CD4-positive, alpha-beta T cell treated with Interleukin-6 for 4 hours (primary cell): Measurements from ENCODE around the gene TECTA.
A peak's percentile ranks its signal among the peaks of the same experiment; 100 is the strongest.

Experiments
- DNase-seq: peaks from one replicate; pipeline ENCODE4 v3.0.0-alpha.2; 2020; ENCODE audit warnings: mixed read lengths

Gene TECTA

DNA sequence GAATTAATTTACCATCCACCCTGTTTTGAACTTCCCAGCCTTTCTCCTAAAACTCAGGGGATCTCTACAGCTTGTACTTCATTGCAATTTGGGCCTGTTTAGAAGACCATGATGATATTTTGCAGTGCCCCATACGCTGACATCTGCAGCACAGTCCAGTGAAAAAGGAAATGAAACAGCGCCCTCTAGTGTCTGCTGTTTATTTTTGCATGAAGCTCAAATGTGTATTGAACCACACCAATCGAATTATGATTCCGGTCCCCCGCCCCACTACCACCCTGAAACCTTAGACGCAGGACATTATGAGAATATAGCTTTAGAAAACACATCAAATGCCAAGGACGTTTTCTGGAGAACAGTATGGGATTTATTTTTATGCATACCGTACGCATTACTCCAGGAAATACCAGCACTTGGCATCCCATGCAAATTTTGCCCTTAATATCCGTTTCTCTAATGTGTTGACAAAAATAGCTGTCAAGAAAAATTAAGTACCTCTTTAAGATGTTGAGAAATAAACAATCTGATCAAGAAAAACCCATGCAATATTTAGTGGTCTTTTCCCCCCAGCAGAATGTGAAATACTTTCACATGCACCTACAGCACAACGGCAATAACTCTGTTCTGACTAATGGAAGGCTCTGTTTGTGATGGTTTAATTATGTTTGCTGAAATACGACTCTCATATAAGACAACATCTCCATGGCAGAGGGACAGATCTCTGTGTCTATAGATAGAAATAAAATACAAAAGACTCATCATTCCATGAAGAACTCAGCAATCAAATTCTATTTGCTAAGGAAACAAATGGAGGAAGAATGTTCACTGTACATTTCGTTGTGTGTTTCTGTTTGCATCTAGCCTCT is 93.9 kb downstream of the TECTA start:
- peak; percentile 60 for DNase-seq

DNA sequence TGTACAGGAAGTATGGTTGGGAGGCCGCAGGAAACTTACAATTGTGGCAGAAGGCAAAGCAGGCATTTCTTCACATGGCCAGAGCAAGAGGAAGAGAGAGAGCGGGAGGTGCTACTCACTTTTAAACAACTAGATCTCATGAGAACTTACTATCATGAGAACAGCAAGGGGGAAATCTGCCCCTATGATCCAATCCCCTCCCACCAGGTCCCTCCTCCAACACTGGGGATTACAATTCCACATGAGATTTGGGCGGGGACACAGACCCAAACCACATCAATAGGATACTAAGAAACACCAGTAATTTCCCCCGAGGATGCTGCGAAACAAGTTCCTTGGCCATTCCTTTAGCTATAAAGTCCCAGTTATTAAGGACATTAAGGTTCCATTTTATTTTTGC is 97.4 kb downstream of the TECTA start:
- no peak for DNase-seq

DNA sequence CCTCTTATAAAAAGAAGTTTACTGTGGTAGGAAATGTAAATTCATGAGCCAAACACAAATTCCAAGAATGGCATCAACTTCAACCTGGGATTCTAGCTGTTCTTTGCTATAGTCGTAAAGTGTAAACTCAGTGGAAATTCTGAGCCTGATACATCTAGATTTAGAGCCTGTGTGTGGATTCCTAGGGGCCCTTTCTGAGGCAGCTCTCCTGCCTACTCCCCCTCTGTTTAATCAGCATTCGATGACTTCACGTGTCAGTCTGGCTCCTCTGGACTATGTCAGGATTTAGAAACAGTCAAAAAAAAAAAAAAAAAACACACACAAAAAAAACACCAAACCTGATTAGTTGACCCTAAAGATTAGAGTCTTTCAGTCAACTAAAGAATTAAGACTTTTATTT is 98.5 kb downstream of the TECTA start:
- DNase-seq, result no peak

DNA sequence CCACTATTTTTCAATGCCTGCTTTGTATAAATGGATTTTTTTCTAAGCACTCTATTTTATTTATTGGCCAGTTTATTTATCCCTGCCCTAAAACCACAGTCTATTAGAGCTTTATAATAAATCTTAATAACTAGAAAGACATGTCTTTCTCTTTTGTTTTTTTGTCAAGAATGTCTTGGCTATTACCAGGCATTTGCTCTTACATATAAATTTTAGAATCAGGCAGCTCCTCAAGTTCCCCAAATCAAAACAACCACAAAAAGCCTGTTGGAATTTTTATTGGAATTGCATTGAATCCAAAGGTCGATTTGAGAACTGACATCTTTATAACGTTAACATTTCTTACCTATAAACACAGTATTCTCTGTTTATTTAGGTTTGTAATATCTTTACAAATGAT is 105.8 kb downstream of the TECTA start:
- DNase-seq, result no peak

DNA sequence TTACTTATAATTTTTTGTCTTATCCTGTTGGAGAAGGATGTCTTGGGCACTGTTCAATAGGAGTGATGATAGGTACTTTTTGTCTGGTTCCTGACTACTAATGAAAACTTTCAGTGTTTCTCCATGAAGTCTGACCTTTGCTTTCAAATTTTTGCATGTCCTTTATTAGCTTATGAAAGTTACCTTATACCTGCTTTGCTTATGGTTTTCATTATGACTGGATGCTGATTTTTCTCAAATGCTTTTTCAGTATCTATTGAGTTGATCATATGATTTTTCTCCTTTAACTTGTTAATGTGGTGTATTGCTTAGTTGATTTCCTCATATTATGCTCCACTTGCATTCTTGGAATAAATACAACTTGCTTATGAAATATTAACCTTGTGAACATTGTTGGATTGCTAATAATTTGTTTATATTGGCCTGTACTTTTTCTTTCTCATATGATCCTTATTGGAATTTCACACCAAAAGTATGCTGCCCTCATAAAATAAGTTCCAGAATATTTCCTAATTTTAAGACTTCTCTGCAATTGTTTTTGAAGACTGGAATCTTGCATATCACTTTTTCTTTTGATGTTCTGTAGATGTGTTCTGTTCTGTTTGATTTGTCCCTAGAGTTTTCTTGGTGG is 106.6 kb downstream of the TECTA start:
- no peak for DNase-seq

DNA sequence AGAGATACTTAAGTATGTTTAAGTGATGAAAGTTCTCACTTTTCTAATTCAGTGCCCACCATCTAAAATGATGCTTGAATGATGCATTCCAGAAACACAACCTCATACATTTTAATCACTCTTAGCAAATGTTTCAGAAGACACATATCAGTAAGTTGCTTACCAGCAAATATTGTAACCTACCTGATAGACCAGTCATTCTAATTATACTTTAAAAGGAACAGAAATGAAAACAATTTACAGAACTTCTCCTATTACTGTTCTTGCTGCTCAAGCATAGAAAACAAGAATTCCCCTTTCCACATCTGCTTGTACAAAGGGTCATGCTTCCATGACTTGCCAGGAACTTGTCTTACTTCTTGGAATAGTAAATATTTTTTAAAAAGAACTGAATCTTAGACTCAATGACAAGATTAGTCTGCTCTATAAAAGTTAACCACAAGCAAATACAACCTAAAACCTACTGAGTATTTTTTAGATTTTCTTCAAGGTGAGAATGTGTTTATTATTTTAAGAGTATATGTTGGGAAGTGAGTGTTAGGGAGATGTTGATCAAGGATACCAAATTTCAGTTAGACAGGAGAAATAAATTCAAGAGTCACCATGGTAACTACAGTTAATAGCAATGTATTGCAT is 109.5 kb downstream of the TECTA start:
- DNase-seq, result no peak

DNA sequence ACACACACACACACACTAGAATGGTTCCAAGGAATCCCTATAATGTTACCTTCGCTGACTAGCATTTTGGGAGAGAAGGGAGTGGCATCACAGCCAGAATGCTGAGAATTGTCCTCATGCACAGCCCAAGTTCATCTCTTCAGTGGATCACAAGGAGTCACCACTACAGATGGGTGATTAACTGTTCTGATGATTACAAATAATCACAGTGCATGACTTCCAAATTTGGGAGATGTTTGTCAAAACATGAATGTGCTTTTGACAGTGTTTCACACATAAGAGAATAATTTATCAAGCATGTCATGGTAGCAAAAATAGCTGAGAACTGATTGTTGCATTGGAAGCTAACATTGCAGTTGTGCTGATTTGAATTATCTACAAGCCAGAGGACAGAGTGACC is 110.6 kb downstream of the TECTA start:
- DNase-seq, result no peak

DNA sequence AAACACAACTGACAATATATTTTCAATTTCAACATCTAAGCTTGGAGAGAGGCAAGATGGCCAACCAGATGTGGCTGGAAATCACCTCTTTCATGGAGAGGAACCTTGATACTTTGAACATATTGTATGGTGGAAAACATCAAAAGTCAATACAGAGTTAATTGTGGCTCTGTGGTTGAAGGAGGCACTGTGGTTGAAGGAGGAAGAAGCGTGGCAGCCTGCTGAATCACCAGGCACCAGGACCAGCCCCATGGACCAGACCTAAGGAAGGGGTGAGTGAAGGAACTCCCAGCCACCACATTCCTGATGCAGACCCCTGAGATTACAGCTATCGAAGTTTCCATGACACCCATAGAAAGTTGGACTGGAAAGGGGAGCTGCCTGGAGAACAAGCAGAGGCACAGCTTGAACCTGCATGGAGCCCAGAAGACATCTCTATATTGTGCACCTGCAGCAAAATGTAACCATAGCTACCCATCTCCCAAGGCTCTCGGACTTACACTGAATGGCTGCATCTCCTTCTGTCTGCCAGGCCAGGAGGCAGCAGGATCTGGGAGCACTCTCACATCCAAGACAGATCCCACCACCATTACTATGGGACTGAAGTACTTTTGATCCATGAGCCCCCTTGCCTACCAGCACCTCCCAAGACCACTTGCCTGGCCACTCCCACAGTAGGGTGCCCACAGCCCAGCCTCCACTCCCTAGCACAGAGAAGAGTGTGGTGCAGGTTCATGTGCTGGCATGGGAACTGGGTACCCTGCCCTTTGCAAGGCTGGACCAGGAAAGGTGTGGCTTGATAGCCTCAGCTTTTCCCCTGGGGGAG is 111.7 kb downstream of the TECTA start:
- DNase-seq, result no peak

DNA sequence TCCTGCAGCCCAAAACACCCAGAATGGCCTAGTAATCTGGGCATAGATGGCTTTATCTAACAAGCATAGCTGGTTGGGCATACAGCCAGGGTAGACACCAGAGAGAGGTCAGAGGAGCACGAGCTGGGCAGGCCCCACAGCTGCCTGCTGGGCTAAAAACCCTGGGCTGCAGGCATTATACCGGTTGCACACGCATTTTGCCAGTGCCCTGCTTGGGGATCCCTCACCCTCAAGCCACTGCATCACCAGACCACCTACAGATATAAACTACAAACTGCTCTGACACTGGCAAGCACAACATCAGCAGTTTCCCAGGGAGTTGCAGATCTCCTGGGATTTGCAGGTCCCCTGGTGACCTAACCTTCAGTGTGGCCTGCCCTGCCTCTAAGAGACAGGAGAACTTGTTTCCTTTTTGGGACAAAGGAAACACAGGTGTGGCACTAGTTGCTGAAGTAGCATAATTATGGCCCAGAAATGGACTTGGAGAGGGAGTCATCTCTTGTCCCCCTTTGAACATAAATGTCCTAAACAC is 112.4 kb downstream of the TECTA start:
- DNase-seq, result no peak

DNA sequence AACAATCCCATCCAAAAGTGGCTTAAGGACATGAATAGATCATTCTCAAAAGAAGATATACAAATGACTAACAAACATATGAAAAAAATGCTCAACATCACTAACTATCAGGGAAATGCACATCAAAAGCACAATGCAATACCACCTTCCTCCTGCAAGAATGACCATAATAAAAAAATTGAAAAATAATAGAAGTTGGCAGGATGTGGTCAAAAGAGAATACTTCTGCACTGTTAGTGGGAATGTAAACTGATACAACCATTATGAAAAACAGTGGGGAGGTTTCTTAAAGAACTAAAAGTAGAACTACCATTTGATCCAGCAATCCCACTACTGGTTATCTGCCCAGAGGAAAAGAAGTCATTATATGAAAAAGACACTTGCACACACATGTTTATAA is 113.8 kb downstream of the TECTA start:
- DNase-seq, result no peak

DNA sequence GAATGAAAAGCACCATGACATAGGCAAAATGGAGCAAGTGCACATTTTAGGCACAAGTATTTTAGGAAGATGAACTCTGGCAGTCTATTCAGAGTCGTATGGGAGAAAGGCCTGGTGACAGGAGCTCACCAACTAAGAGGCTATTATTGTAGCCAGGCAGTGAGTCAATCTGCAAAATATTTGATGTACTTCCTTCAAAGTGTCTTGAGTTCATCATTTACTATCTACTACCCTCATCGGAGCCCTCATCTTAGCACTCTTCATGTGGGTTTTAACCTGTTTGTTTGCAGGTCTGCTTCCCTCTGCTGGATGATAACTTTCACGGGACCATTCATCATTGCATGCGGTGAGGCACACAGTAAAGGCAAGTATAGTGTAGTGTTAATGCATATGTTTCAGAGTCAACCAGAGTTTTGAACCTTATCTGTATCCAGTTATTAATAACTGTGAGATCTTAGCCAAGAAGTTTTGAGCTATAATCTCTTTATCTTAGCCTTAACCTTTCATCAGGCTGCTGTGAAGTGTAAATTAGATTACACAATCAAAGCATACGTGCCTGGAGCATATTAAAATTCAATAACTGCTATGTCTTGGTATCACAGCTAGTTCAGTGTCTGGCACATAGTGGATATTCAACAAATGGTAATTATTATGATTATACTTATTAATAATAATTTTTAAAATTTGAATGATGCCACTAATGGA is 120.6 kb downstream of the TECTA start:
- no peak for DNase-seq

DNA sequence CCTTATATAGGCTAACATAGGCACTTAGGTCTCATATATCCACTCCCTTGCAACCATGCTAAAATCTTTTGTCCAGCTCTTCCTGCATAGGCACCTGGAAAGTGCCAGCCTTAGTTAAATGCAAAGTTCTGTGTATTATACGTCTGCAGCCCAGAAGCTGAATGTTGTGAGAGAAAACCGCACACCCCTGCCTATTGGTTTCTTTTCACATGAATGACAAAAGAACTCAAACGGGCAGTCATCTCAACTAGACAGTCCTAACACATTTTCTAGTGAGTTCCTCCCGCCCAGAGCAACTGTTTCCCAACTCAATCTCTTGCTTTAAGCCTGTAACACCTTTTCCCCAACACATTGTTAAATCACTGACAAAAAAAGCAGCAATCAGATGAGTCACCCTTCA is 122.1 kb downstream of the TECTA start:
- no peak for DNase-seq

DNA sequence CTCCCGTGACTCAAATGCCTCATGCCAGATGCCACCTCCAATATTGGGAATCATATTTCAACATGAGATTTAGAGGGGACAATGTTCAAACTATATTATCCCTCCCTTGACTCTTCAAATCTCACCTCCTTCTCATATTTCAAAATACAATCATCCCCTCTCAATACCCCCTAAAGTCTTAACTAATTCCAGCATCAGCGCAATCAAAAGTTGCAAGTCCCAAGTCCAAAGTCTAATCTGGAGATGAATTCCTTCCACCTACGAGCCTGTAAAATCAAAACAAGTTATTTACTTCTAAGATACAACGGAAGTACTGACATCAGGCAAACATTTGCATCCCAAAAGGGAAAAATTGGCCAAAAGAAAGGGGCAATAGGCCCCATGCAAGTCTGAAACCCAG is 124.3 kb downstream of the TECTA start:
- DNase-seq, result no peak

DNA sequence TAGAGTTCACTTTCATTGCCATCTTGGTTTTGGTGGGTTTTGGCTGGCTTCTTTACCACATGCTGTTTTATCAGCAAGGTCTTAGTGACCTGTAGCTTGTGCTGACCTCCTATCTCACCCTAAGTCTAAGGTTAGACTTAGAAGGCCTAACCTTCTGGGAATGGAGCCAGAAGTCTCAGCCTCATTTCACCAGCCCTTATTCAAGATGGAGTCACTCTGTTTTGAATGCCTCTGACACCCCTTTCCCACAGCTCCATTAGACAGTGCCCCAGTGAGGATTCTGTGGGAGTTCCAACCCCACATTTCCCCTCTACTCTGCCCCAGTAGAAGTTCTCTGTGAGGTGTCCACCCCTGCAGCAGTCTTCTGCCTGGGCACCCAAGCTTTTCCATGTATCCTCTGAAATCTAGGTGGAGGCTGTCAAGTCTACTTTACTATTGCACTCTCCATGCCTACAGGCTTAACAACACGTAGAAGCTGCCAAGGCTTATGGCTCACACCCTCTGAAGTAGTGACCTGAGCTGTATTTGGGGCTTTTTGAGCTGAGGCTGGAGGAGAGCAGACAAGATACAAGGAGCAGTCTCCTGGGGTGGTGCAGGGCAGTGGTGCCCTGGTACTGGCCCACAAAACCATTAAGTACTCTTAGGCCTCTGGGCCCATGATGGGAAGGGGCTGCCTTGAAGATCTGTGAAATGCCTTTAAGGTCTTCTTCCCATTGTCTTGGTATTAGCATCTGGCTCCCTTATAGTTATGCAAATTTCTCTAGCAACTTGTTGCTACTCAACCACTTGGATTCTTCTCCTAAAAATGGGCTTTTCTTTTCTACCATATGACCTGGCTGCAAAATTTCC is 125.6 kb downstream of the TECTA start:
- no peak for DNase-seq

DNA sequence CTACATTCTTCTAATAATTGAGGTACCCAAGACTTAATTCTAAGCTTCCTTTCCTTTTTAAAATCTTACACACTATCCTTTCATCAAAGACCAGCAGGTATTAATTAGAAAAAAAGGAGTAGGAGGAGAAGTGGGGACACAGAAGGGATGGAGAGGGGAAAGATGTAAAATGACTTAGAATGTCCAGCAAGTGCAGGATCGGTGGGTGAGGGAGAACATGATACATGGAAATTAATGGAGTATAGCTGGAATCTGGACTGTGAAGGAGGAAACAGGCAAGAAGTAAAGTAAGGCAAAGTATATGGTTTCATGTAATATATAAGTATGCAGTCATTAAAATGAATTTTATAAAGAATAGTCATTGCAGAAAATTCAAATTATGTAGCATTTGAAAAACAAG is 127.8 kb downstream of the TECTA start:
- no peak for DNase-seq

DNA sequence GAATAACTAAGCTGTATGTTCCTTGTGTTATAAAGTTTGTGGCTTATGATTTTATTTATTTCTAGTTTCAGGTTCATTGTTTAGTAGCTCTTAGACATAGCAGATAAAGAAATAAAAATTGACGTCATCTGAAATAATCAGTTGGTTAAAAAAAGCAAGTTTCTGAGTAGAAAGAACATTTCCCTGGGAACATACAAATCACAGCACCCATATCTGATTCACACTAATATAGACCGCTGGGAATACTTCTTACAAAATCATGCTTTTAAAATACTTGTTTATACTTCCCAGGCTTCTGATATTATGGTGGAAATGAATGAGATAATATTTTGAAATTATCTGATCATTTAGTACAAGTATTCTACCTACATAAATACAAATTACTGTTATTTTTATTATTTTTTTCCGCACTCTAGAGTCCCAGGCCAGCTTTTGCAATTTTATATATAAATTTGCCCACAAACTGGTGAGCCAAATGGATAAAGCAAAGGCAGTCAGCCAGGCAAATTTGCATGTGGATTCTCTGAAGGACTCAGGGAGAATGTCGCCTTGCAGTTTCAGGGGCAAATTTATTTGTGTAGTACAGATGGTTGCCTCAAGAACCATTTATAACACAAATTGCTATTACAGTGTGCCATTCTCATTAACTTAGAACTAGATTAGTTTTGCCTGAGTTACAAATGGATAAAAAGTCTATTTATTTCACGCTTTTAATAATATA is 128.6 kb downstream of the TECTA start:
- DNase-seq, result no peak

DNA sequence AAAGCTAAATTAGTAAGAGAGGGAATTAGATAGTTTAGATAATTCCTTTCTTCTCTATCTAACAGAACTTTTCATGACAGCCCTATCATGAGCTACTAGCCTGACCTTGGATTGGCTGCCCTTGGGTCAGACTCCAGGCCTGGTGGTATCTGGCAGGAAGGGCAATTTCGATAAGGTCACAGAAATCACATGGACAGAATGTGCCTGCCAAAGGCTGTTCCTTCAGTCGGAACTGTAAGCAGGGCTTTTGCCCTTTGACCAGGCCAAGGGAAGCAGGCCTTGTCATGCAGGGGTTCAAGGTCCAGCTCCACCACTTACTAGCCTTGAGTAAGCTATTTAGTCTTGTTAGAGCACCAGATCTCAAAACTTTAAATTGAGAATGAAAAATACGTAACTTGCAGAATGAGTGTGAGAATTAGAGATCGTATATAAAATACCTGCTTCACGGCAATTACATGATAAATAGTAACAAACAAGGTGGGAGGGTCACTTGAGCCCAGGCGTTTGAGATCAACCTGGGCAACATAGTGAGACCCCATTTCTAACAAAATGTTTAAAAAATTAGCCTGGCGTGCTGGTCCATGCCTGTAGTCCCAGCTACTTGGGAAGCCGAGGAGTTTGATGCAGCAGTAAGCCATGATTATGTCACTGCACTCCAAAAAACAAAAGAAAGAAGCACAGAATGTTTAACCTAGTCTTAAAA is 130.7 kb downstream of the TECTA start:
- no peak for DNase-seq

DNA sequence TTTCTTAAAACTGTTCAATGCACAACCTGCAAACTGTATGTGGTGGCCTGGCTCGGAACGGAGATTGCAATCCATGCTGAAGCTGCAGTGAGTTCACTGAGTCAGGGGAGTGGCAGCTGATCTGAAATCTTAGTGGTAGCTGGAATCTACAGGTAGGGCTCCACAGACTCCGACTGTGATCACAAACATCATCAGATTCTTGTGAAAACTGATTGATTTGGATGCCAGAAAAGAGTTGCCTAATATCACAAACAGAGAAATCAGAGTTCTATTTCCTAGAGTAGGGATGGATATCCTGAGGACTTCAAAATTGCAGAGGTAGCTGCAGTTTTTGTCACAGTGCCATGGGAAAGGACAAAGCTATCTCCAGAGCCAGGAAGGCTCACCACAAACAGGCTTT is 134.0 kb downstream of the TECTA start:
- DNase-seq, result no peak

DNA sequence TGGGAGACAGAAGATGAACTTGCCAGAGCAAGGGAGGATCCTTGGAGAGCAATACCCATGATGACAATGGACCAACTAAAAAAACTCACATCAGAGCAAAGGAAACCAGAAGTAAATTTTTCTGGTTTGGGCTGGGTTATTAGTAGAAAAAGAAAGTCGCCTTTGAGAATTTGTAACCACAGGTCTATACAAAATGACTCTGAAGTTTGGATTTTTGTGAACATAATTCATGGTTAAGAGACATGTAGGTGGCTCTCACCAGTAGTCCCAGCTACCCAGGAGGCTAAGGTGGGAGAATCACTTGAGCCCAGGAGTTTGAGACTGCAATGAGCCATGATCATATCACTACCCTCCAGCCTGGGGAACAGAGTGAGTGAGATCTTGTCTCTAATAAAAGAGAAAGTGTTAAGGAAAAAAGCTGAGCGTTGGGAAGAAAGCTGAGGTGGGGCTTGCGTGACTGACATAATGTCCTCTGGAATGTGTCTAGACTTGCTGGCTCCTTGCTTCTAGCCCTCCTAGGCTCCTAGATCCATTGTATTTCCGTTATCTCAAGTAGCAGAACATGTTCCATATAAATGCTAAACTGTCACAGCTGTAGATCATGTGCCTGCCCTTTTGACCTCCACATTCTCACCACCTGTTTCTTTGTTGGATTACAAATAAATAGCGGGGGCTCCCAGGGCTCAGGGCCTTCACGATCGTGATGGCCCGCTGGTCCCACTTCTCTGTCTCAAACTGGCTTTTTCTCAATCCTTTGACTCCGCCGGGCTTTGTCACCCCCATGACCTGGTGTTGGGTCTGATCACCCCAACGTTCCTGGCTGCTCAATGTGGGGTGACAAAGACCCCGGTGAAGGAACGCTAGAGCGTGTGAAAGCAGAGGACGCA is 135.3 kb downstream of the TECTA start:
- DNase-seq, result no peak
